GM12865 (cell line): Measurements from ENCODE around the gene RNF186.

Experiments
- DNase-seq: peaks from one replicate; pipeline ENCODE4 v3.0.0; 2010; ENCODE audit warnings: low read depth
- H3K4me3 ChIP-seq: 2 replicates; pipeline ENCODE4 v1.5.1; 2011; ENCODE audit warnings: mild to moderate bottlenecking, low read depth, low read length, control low read depth
- CTCF ChIP-seq: IDR thresholded peaks from 2 replicates; pipeline ENCODE4 v1.5.1; 2011; ENCODE audit warnings: low read length, control low read depth, low read depth, inconsistent platforms; ENCODE audit not compliant: insufficient read depth; ENCODE audit errors: missing control alignments

The RNF186 gene

GRCh38 chr1:19815801-19816736 is 986 bp upstream of the RNF186 start:
- DNase-seq, result no peak
- no peak for TF ChIP-seq CTCF
- H3K4me3 ChIP-seq, result no peak overlapping the region

- TF ChIP-seq CTCF, result no peak
- DNase-seq, result no peak
- H3K4me3 ChIP-seq, result no peak overlapping the region
These were observed 830 bp downstream of the RNF186 start for GRCh38 chr1:19814244-19814661.

DNA sequence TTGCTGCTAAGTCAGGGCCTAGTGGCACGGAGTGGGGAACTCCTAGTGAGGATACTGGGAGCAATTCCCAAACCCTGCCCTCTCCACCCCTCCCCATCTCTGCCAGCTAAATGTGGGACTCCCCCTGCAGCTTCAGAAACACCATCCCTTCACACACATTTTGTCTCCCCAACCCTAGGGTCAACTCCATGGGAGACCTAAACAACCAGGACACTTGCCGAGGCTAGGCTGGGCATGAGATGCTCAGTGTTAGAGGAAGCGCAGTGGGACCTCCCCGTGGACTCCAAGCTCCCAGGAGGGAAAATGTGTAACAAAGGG is 1.5 kb downstream of the RNF186 start:
- no peak overlapping the region for H3K4me3 ChIP-seq
- TF ChIP-seq CTCF, result no peak
- no peak for DNase-seq

DNA sequence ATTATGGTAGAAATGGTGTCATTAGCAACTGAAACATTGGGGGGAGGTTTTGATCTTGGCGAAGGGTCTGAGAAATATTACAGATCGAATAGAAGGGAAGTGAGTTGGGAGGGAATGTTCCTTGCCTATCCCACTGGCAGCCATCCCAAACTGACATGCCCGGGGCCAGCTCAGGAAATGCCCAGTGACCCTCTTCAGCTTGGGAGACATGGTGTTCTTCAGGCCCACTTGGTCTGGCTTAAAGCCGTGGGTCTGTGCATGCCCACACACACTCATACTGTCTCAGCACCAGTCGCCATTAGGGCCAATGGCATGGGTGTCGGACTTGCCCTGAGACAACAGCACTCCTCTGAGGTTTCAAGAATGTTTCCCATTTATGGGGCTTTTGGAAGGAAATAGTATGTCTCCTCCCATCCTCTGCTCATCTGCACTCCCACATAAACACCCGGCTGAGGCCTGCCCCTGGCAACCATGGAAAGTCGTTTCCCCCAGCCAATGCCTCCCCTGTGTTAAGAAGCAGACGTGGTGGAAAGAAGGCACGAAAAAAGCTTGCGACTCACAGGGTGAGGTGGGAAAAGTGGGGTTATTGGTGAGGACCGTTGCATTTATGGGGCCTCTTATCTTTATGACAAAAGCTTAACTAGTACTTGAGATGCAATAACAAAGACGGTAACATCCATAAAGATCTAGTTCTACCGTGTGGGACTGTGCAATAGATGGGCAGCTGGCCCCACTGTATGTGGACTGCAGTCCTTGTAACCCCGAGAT is 2.0 kb downstream of the RNF186 start:
- no peak for TF ChIP-seq CTCF
- H3K4me3 ChIP-seq, result no peak overlapping the region
- no peak for DNase-seq

GRCh38 chr1:19811206-19811851 is 3.8 kb downstream of the RNF186 start:
- peak; percentile 73 for TF ChIP-seq CTCF
- peak; percentile 70 for DNase-seq
- H3K4me3 ChIP-seq, result no peak overlapping the region

GRCh38 chr1:19809044-19809750 is 5.9 kb downstream of the RNF186 start:
- TF ChIP-seq CTCF, result no peak
- H3K4me3 ChIP-seq, result no peak overlapping the region
- DNase-seq, result no peak
